ENCODE data around the gene MINDY4.

DNA sequence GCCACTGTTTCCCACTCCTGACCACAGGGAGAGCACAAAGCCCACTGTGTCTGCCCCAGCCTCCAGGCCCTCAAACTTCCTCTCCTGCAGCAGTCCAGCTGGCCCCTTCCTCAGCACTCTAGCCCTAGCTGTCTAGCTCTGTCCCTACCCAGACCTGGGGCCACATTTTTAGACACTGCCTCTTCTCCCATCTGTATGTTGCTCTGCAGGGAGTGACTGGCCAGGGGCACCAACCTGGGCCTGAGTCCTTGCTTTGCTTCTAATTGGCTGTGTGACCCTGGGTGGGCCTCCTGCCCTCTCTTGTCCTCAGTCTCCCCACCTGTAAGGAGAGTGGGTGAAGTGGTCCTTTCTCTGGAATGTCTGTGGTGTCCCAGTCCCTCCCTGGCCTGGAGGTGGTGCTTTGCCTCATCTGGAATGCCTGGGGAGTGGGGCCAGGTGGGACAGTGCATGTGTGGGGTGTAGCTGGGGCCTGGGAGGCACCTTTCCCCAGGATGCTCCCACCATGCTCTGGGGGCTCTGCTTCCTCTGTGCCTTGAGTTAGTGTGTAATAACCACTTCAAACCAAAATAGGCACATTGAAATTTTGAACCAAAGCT, 165.5 kb downstream of the MINDY4 start:
- TF ChIP-seq, protein P1, sequence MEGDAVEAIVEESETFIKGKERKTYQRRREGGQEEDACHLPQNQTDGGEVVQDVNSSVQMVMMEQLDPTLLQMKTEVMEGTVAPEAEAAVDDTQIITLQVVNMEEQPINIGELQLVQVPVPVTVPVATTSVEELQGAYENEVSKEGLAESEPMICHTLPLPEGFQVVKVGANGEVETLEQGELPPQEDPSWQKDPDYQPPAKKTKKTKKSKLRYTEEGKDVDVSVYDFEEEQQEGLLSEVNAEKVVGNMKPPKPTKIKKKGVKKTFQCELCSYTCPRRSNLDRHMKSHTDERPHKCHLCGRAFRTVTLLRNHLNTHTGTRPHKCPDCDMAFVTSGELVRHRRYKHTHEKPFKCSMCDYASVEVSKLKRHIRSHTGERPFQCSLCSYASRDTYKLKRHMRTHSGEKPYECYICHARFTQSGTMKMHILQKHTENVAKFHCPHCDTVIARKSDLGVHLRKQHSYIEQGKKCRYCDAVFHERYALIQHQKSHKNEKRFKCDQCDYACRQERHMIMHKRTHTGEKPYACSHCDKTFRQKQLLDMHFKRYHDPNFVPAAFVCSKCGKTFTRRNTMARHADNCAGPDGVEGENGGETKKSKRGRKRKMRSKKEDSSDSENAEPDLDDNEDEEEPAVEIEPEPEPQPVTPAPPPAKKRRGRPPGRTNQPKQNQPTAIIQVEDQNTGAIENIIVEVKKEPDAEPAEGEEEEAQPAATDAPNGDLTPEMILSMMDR (IDR thresholded peaks at IDR 0.05; ENCODE audit: low read depth, low read length, poor library complexity, severe bottlenecking) = no peak
- TF ChIP-seq EZH2phosphoT487 (IDR thresholded peaks at IDR 0.05; ENCODE audit: borderline replicate concordance, low read length) = no peak
